HG03196 (cell line): Measurements from ENCODE around the gene POU6F1.
"Not testable (repeated sequence)": the region's sequence is repeated elsewhere in the genome, so short reads cannot be mapped to it uniquely, and the experiment has no call there.

Source experiments
- ATAC-seq: cut with Tn5 transposase; IDR thresholded peaks from one replicate; pipeline ENCODE4 v1.9.1; 2021; ENCODE audit not compliant: unreplicated experiment

POU6F1 gene

DNA sequence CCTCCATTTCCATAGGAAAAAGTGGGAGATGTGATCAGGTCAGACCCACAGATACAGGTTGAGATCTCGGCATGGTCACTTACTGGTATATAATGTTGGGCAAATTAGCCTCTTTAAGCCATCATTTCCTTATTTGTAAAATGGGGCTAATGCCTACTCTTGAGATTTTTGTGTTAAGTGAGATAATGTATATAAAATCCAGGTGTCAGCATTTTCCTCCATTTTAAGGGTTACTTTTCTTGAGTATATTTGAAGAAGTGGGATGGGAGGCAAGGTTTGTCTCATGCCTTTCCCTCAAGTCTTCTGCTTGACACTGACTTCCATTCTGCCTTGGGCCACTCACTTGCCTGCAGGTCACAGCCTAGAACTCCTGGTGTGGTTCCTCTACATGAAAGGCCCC, 10.1 kb upstream of the POU6F1 start:
- no peak for ATAC-seq

DNA sequence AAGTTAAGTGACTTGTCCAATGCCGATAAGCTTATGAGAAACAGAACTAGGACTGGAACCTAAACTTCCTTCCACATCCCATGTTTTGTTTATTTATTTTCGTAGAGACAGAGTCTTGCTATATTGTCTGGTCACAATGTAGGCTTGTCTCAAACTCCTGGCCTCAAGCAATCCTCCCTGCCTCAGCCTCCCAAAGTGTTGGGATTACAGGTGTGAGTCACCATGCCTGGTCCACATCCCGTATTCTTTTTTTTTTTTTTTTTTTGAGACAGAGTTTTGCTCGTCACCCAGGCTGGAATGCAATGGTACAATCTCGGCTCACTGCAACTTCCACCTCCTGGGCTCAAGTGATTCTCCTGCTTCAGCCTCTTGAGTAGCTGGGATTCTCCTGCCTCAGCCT, 9.2 kb upstream of the POU6F1 start:
- ATAC-seq: not testable (repeated sequence)

DNA sequence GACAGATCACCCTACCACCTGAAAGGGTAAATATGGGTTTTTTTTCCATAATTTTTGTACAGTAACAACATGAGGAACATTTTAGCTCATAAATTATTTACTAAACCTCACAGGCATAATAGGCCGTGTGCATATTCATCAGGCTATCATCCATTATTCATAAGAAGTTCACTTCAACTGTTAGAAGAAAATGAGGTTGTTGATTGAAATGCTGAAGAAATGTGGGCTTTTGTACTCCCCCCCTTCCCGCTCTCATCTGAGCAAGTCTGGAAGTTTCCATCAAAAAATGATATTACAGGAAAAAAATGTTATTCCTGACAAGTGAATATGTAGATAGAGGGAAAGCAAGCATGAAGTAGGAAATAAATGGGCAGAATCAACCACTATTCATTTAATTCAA, 7.9 kb upstream of the POU6F1 start:
- ATAC-seq: no peak

DNA sequence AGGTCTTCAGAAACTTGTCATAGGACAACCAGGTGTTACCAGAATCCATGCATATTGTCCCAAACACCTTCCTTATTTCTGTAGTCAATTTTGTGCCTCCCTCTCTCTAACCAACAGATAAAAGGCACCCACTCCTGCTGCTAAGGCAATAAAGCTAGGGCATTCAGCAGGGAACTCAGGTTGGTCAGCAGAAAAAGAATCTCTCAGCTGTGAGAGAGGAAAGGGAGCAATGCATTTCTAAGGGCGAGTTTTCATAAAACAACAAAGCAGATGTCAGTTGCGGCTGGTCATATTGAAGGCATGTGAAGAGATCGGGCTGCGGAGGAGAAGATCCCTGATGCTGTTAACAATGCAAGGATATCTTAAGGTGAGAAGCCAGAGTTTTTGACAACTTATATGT, 7.4 kb upstream of the POU6F1 start:
- no peak for ATAC-seq

DNA sequence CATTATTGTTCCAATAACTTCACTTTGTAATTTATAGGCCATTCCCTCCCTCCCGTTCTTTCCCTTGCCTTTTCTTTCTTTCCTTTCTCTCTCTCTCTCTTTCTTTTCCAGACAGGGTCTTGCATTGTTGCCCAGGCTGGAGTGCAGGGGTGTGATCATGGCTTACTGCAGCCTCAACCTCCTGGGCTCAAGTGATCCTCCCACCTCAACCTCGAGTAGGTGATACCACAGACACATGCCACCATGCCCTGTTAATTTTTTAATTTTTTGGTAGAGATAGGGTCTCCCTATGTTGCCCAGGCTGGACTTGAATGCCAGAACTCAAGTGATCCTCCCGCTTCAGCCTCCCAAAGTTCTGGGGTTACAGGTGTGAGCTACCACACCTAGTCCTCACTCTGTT, 6.8 kb upstream of the POU6F1 start:
- ATAC-seq: no peak

DNA sequence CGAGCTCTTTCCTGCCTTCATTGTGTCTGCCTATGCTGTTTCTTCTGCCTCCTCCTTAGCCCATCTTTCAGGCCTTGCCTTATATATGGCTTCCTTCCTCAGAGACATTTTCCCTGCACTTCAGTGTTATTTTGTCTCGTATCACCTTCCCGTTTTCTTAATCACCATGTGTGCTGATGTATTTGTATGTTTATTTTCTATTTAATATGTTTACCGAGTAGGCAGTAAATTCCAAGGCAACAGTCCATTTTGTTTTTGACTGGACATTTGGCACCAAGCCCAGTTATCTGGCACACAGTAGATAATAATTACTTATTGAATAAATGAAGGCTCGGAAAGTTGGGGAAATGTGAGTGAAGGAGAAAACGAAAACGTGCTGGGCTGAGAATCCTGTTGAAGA, 4.6 kb upstream of the POU6F1 start:
- no peak for ATAC-seq

DNA sequence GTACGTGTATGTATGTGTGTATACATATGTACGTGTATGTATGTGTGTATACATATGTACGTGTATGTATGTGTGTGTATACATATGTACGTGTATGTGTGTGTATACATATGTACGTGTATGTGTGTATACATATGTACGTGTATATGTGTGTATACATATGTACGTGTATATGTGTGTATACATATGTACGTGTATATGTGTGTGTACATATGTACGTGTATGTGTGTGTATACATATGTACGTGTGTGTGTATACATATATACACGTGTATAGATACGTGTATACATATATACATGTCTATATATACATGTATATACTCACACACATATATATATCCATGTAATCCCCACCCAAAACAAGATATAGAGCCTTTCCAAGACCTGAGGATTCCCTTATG, 2.0 kb upstream of the POU6F1 start:
- ATAC-seq: not testable (repeated sequence)

DNA sequence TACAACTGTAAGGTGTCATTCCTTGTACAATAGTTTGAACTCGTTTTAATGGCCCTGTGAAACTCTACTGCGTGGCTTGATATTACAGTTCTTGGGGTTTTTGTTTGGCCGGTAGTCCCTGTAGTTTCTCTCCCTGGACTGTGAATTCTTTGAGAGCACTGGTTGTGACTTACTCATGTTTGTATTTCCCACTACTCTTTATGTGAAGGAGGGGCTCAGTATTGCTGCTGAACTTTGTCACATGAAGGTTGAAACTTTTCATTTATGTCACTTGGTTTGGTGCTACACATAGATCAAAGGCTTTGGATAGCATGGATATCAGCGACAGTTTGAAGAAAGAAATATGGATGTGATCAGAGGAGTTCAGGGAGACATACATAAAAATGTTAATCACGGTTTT, 1.5 kb upstream of the POU6F1 start:
- no peak for ATAC-seq

DNA sequence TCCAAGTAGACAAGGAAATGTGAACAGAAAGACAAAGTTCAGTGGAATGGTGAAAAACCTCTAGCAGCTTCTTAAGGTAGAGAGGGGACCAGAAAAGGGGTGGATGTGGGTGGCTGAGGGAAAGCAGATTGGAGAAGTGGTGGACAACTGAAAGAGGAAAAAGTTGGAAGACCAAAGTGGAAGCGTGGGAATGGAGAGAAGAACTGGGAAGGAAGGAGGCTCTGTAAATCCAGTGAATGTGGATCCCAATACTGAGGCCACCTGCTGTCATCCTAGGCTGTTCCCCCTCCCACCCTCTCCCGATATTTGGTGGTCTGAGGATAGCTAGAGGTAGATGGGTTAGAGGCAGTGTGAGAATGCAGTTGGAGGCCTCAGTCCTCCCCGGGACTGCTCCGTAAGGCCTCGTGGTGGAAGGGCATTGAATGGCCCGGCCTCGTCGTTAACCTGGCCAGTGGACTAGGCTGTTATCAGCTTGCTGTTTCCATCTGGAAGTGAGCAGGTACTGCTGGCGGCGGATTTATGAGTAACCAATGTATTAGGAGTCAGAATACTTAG, 822 bp upstream of the POU6F1 start:
- ATAC-seq: no peak

DNA sequence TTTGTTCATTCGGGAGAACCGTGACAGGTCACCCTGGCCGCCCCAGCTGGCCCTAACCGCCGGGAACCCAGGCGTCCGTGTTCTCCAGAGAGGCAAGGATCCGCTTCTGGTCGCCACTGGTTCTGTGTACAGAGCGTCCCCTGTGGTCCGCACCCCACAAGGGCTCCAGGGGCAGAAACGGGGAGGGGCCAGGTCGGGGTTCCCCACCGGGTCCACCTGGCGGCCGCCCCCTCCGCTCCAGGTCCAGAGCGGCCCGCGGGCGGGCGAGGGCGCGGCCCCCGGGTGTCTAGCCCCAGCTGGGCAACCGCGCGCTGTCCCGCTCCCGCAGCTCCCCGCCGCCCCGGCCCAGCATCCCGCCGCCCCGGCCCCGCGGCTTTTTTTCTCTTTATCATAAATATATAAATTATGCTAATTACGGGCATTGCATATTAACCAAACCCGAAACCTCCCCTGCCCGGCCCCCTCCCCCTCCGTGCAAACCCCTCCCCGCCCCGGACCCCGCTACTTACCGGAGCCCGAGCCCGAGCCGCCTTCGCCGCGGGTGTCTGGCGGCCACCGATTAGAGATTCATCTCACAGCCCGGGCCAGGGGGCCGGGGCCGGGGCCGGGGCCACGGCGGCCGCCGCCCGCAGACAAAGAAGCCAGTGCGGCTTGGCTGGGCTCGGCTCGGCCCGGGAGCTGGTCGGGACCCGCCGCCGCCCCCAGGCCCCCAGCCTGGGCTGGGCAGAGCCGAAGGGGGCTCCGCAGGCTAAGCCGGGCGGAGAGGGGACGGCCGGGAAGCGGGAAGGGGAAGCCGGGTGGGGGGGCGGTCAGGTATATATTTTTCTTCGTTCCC, 512 bp downstream of the POU6F1 start:
- no peak for ATAC-seq

DNA sequence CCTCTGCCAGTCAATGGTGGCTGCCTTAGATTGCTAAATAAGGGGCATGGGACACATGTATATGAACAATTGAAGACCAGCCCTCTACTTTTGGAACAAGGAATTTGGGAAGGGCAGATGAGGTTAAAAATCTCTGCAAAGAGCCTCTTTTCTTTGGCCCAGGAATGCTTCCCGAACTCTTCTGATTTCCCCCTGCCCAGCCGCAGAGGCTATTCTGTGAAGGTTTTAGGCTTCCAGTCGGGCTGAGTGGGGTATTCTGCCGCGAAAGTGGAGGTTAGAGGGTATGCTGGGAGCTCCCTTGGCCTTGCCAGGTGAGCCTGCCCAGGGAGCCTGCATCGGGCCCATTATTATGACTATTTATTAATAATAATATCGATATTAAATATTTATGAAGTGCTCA, 1.2 kb downstream of the POU6F1 start:
- ATAC-seq: no peak

DNA sequence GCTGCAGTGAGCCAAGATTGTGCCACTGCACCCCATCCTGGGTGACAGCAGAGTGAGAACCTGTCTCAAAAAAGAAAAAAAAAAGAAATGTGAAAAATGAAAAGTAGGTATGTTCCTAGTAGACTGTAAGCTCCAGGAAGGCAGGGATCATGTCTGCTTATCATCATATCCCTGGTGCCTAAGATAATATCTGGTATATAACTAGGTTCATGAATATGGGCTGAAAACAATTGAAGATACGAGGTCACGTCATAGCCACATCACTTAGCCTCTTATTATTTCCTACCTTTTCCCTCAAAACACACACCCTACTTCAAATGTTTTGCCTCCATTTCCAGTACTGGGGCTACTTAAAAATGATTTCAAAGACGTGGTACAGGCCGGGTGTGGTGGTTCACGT, 3.0 kb downstream of the POU6F1 start:
- no peak for ATAC-seq

DNA sequence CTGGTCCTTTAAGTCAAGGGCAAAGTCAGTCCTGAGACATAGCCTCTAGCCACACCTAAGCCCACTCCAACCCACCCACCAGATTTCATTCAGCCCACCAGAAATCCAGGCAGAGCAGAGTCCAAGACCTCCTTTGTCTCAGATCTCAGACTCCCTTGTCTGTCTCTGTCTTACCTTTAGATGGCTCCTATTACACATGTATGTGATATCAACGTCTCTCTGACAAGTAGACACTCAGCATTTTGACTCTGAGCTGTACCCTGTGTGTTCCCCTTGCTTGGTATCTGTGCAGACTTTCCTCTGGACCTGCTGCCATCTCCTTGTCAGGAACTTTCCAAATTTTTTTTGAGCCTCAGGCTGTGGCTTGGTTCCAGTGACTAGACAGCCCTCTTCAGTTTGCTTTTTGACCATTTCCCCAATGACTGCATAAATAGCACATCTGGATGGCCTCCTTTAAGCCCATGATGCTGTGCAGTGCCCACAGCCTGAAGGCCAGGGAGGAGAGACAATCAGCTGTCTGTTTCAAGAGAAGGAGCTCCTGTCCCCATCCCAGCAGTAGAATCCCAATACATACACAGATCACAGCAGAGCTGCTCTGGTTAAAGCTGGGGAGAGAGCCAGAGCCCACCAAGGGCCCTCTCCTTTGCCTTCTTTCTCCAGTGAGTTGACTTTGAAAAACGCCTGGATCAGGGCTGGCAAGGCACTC, 7.0 kb downstream of the POU6F1 start:
- ATAC-seq: no peak

DNA sequence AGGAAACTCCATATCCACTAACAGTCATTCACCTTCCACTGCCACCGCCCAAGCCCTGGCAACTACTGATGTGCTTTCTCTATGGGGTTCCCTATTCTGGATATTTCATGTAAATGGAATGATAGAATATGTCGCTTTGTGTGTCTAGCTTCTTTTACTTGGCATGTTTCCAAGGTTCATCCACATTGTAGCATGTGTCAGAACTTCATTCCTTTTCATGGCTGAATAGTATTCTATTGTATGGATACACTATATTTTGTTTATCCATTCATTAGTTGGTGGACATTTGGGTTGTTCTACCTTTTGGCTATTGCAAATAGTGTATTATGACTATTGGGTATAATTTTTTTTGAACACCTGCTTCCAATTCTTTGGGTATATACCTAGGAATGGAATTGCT, 8.6 kb downstream of the POU6F1 start:
- no peak for ATAC-seq

DNA sequence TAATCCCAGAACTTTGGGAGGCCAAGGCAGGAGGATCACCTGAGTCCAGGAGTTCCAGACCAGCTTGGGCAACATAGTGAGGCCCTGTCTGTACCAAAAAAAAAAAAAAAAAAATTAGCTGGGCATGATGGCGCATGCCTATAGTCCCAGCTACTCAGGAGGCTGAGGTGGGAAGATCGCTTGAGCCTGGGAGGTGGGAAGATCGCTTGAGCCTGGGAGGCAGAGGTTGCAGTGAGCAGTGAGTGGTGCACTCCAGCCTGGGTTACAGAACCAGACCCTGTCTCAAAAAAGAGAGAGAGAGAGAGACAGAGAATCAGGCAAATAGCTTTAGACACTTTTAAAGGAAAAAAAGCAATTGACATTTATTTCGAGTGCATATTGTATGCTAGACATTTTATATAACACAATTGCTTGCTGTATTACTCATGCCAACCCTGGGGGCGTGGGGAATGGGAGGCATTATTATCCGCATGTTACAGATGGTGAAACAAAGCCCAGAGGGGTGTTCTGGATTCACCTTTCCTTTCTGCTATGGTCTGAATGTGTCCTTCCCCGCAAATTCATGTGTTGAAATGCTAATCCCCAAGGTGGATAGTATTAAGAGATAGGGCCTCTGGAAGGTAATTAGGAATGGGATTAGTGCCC, 9.7 kb downstream of the POU6F1 start:
- ATAC-seq: no peak

DNA sequence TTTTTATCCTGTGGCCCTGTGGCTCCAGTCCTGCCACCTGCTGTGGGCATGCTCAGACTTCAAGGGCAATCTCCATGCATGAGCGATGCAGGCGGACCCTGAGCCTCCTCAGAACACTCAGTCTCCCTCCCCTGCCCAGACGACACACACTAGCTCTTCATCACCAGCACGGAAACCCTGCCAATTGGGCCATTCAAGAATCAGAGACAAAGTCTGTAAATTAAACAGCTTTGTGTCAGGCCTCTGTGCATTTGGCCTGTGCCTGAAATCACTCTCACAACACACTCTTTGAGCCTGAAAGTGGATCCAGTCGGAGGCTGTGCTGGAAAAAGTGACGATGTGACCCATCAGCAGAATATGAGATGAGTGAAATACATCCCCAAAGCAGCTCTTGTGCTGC, 12.5 kb downstream of the POU6F1 start:
- no peak for ATAC-seq

DNA sequence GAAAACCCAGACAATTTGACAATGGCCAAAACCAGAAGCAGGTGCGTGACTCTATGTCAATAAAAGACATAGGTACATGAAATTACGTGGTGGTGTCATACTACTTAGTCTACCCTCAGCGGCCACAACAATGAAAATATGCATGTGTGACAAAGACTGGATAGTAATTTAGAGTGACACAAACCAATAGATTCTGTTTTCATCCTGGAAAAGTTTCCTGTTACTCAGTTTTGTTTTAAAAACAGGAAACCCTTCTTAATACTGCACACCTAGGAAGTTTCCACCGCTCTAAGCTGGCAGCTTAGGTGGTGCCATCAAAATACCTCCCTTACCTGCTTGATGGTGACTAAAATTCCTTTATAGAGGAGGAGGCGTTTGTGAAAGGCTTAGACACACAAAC, 15.1 kb downstream of the POU6F1 start:
- no peak for ATAC-seq

DNA sequence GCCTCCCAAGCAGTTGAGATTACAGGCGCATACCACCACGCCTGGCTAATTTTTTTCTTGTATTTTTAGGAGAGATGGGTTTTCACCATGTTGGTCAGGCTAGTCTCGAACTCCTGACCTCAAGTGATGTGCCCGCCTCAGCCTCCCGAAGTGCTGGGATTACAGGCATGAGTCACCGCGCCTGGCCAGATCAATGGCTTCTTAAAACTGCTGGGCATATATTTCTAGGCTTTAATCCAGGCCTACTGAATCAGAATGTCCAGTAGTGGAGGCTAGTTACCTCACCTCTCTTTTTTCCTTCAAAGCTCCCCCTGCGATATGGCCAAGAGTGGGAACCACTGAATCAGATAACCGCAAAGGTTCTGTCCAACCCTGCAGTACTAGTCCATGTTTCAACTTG, 17.1 kb downstream of the POU6F1 start:
- ATAC-seq: no peak

DNA sequence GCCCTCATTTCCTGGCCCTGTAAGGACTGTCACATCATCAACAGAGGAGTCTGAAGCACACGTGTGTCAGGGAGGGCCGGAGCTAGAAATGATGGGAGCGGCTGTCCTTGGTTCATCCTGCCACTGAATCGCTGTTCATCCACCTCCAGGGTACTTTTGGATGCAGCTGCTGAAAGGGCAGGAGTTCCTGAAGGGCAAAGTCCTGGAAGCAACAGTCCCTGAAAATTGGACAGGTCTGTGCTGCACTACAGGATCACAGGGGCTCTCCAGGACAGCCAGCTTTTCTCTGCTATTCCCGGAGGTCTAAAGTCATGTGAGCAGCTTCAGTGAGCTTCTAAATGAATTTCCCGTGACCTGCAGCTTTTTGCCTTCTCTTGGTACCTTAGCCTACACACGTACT, 17.7 kb downstream of the POU6F1 start:
- ATAC-seq: no peak

DNA sequence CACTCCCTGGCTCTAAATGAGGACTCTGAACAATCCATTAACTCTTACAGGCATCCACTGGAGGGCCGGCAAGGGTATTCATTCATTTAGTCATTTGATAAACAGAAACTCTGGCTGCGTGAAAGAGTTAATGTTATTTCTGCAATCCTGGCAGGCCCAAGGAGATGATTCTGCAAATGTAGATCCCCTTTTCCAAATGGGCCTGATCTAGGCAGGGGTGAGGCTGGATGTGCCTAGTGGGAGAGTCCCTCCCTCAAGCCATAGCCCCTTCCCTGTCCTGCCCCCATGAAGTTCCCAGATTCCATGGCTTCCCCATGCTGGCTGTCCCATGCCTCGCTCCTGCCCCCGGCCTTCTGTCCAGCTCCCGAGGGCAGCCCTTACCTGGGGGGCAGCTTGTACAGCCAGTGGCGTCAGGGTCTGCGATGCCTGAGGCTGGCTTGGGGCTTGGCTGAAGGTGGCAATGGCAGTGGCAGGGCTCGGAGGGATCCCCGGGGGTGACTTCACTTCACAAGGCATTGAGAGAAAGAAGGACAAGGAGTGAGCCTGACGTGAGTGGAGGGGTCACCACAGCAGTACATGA, 18.4 kb downstream of the POU6F1 start:
- ATAC-seq: no peak

DNA sequence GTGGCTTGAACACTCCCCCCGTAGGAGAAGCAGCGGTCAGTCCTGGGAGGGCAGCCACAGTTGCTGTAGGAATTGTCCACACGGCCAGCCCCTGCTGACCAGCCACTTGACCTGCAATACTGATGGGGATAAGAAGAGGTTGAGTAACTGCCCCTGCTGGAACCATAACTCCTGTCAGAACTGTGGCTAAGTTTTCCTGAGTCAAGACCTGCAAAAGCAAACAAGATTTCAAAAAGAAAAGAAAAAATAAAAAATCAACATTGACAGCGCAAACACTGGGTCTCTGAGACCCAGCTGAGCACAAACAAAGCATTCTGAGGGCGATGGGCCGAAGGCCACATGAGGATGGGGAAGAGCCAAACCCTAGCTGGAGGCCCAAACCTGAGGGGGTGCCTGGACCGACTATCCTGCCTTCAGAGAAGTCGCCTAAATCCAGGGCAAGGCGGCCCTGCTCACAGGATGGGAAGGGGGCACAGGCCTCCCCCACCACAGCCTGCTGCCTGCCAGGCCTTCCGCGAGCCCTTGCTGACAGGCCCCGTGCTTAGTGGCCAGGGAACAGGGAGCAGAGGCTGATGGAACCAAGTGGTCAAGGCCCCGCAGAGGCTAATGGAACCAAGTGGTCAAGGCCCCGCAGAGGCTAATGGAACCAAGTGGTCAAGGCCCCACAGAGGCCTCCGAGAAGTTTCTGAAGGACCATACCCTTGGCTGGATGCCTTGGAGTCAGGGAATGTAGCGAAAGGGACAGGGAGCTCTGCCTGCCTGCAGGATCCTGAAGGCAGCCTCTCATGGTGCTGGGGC, 19.1 kb downstream of the POU6F1 start:
- ATAC-seq: no peak
